HG03442 (cell line): ENCODE data around the gene LTBP1.
"Not testable (repeated sequence)": the region's sequence is repeated elsewhere in the genome, so short reads cannot be mapped to it uniquely, and the experiment has no call there.

Experiments used
- ATAC-seq: cut with Tn5 transposase; IDR thresholded peaks from one replicate; pipeline ENCODE4 v1.9.1; 2021; ENCODE audit warnings: mild to moderate bottlenecking, moderate library complexity; ENCODE audit not compliant: unreplicated experiment

Gene LTBP1

GRCh38 chr2:33368524-33368923 lies 421.8 kb downstream of the LTBP1 start:
- not testable (repeated sequence) for ATAC-seq

- ATAC-seq: no peak
Measured at GRCh38 chr2:33369191-33369590, 422.4 kb downstream of the LTBP1 start.

GRCh38 chr2:33370636-33371265 lies 424.0 kb downstream of the LTBP1 start:
- ATAC-seq: no peak

- ATAC-seq: no peak
Measured at GRCh38 chr2:33371304-33372090, 424.7 kb downstream of the LTBP1 start.

GRCh38 chr2:33372940-33373553 lies 426.3 kb downstream of the LTBP1 start:
- no peak for ATAC-seq

GRCh38 chr2:33373986-33374385 lies 427.2 kb downstream of the LTBP1 start:
- no peak for ATAC-seq

- no peak for ATAC-seq
Measured at GRCh38 chr2:33375054-33375453, 428.3 kb downstream of the LTBP1 start.

GRCh38 chr2:33377048-33377447 lies 430.3 kb downstream of the LTBP1 start:
- ATAC-seq: no peak

GRCh38 chr2:33378556-33379210 lies 431.9 kb downstream of the LTBP1 start:
- ATAC-seq: no peak

- ATAC-seq: no peak
Measured at GRCh38 chr2:33380001-33380609, 433.4 kb downstream of the LTBP1 start.

- ATAC-seq: no peak
Measured at GRCh38 chr2:33380719-33381118, 434.0 kb downstream of the LTBP1 start.

- no peak for ATAC-seq
Measured at GRCh38 chr2:33381301-33381858, 434.6 kb downstream of the LTBP1 start.

GRCh38 chr2:33383855-33384598 lies 437.3 kb downstream of the LTBP1 start:
- ATAC-seq: no peak

GRCh38 chr2:33384599-33384961 lies 437.8 kb downstream of the LTBP1 start:
- ATAC-seq: no peak

- no peak for ATAC-seq
Measured at GRCh38 chr2:33388996-33389395, 442.2 kb downstream of the LTBP1 start.

GRCh38 chr2:33389695-33390094 lies 442.9 kb downstream of the LTBP1 start:
- not testable (repeated sequence) for ATAC-seq

- no peak for ATAC-seq
Measured at GRCh38 chr2:33391529-33392255, 444.9 kb downstream of the LTBP1 start.

- ATAC-seq: no peak
Measured at GRCh38 chr2:33392366-33392765, 445.6 kb downstream of the LTBP1 start.

GRCh38 chr2:33395034-33395433 lies 448.3 kb downstream of the LTBP1 start:
- no peak for ATAC-seq
